Measurements from ENCODE around the gene BANF2. TPM values are rescaled to one million over a fixed set of nuclear protein-coding genes. Genes with fewer than 3 reads are reported as not detected.

Gene BANF2
- total and polyA plus RNA-seq, 12 donors, result not detected

GRCh38 chr20:17730071-17730470, 30.3 kb downstream of the BANF2 start:
- no peaks in the 10 kb centered on the region for H3K4me1 ChIP-seq
- no peaks in the 10 kb centered on the region for H3K36me3 ChIP-seq
- 87 to 93% methylated on average over 10 of the region's 10 CpGs for WGBS, 2 donors
- H3K27ac ChIP-seq, result no peak overlapping the region
- H3K9me3 ChIP-seq, result no peaks in the 10 kb centered on the region
- TF ChIP-seq, protein P1, sequence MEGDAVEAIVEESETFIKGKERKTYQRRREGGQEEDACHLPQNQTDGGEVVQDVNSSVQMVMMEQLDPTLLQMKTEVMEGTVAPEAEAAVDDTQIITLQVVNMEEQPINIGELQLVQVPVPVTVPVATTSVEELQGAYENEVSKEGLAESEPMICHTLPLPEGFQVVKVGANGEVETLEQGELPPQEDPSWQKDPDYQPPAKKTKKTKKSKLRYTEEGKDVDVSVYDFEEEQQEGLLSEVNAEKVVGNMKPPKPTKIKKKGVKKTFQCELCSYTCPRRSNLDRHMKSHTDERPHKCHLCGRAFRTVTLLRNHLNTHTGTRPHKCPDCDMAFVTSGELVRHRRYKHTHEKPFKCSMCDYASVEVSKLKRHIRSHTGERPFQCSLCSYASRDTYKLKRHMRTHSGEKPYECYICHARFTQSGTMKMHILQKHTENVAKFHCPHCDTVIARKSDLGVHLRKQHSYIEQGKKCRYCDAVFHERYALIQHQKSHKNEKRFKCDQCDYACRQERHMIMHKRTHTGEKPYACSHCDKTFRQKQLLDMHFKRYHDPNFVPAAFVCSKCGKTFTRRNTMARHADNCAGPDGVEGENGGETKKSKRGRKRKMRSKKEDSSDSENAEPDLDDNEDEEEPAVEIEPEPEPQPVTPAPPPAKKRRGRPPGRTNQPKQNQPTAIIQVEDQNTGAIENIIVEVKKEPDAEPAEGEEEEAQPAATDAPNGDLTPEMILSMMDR (IDR thresholded peaks at IDR 0.05), result no peak
- H3K4me3 ChIP-seq, result no peak overlapping the region
- intact Hi-C loops (cut with DNase I), result no loop called here
- no peak for ATAC-seq
- H3K27me3 ChIP-seq, result peaks cover 0 to 14% (median 0%) of the 10 kb centered on the region in 7 donors
- no peak for DNase-seq

DNA sequence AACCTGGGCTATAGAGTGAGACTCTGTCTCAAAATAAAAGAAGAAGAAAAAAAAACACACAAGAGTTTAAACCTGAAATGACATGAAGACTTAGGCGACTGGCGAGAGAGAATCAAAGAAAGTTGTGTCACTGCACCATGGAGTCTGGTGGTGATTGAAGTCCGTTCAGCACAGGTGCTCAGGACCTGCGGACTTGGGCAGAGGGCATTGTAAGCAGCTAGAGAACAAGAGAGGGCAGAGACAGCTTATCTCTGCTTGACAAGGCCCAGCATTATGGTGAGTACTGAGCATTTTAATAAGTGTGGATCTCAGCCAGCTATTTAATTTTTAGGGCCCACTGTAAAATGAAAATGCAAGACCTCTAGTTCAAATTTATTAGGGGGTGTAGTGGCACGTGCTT, 31.5 kb downstream of the BANF2 start:
- Histone ChIP-seq H3K27ac (no peak overlapping the region), H3K4me3 (no peak overlapping the region), H3K27me3 (peaks cover 0 to 11% (median 0%) of the 10 kb centered on the region in 7 donors), H3K36me3 (no peaks in the 10 kb centered on the region), H3K9me3 (peaks cover 0 to 6% (median 0%) of the 10 kb centered on the region in 11 donors), H3K4me1 (no peaks in the 10 kb centered on the region)
- TF ChIP-seq, protein P1 (IDR thresholded peaks at IDR 0.05), result no peak
- WGBS, 2 donors, result 96 to 97% methylated on average over 5 of the region's 5 CpGs
- ATAC-seq (no peak), DNase-seq (no peak)
- intact Hi-C loops (cut with DNase I), result no loop called here

DNA sequence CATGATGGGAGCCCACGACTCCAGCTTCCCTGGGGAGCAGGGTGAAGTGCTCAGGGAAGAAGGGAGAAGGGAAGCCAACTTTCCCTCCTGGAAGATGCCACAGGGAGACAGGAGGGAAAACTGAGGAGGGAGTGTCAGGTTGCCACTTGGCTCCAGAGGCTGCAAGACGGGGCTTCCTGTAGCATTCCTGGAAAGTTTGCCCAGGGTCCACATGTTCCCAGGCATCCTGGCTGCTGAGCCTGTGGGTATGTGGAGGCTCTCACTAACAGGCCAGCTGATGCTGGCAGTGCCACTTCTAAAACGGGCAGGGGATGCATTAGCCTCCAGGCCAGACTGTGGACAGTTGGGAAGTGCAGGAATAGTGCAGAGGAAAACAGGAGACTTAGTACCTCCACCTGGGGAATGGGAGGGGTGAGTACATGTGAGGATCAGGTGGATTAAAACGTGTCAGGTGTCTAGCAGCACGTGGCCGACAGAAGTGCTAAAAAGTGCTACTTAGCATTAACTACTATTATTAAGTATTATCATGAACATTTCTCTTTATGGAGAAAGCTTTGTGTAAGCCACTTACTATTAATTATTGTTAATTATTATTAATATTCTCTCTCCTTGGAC, 33.2 kb downstream of the BANF2 start:
- H3K36me3 ChIP-seq, result no peaks in the 10 kb centered on the region
- no peaks in the 10 kb centered on the region for H3K4me1 ChIP-seq
- ATAC-seq, result no peak
- WGBS, 2 donors, result 72 to 83% methylated on average over 6 of the region's 6 CpGs
- no peak for DNase-seq
- TF ChIP-seq, protein P1 (IDR thresholded peaks at IDR 0.05), result no peak
- intact Hi-C loops (cut with DNase I), result no loop called here
- H3K4me3 ChIP-seq, result no peak overlapping the region
- H3K27me3 ChIP-seq, result peaks cover 0 to 11% (median 0%) of the 10 kb centered on the region in 7 donors
- H3K9me3 ChIP-seq, result peaks cover 0 to 15% (median 0%) of the 10 kb centered on the region in 11 donors
- no peak overlapping the region for H3K27ac ChIP-seq

DNA sequence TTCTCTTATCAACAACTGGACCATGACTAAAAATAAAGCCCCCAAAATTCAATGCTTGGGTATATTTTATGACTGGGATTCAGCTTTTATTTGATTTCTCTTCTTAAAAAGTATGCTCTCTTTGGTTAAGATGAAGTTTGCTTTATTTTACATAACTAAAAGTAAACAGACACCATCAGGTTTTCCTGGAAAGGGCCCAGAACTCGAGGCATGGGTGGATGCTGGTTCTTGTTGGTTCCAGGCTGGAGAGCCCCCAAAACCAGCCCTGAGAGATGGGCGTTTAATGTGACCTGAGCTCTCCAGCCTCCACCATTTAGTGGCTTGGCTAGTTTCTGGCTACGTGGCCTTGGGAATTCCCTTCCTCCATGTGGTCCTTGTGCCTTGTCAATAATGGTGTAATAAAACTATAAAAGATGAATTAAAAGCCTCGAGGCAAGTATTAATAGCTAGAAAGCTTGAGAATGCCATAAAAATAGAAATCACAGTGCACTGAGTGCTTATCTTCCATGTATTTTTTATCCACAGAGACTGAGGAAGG, 34.1 kb downstream of the BANF2 start:
- Histone ChIP-seq H3K4me3 (no peak overlapping the region), H3K27me3 (peaks cover 0 to 11% (median 0%) of the 10 kb centered on the region in 7 donors), H3K4me1 (no peaks in the 10 kb centered on the region), H3K36me3 (no peaks in the 10 kb centered on the region), H3K27ac (no peak overlapping the region), H3K9me3 (peaks cover 0 to 23% (median 0%) of the 10 kb centered on the region in 11 donors)
- intact Hi-C loops (cut with DNase I), result no loop called here
- ATAC-seq (no peak), DNase-seq (no peak)
- WGBS, 2 donors, result 58 to 69% methylated on average over 4 of the region's 4 CpGs
- TF ChIP-seq, protein P1 (IDR thresholded peaks at IDR 0.05), result no peak
